ENCODE results near the gene C11orf24. TPM values are rescaled to one million over a fixed set of nuclear protein-coding genes. Genes with fewer than 3 reads are reported as not detected.
A peak's percentile ranks its signal among the peaks of the same experiment; 100 is the strongest.

C11orf24 gene
- total RNA-seq, 1 donor from 2014 or later: 35.3 TPM

GRCh38 chr11:68309621-68310185, 37.9 kb upstream of the C11orf24 start:
- peak overlapping the region; percentile 51 for H3K4me3 Mint-ChIP-seq (ENCODE audit: low read depth)
- H3K4me1 Mint-ChIP-seq (ENCODE audit: low read depth): peaks cover 16% of the 10 kb centered on the region
- no peaks in the 10 kb centered on the region for H3K36me3 Mint-ChIP-seq (ENCODE audit: insufficient read depth)
- H3K27me3 Mint-ChIP-seq: no peaks in the 10 kb centered on the region
- no peak for DNase-seq (ENCODE audit: low spot score, unreplicated experiment)
- H3K27ac Mint-ChIP-seq: no peak overlapping the region
- TF ChIP-seq CTCF (IDR thresholded peaks at IDR 0.05; ENCODE audit: unreplicated experiment): no peak
- no peaks in the 10 kb centered on the region for H3K9me3 Mint-ChIP-seq (ENCODE audit: low read depth)

GRCh38 chr11:68308068-68308467, 36.3 kb upstream of the C11orf24 start:
- Mint-ChIP-seq H3K4me3 (ENCODE audit: low read depth) (no peak overlapping the region), H3K4me1 (ENCODE audit: low read depth) (peaks cover 4% of the 10 kb centered on the region), H3K27me3 (no peaks in the 10 kb centered on the region), H3K36me3 (ENCODE audit: insufficient read depth) (no peaks in the 10 kb centered on the region), H3K9me3 (ENCODE audit: low read depth) (no peaks in the 10 kb centered on the region), H3K27ac (no peak overlapping the region)
- DNase-seq (ENCODE audit: low spot score, unreplicated experiment): no peak
- no peak for TF ChIP-seq CTCF (IDR thresholded peaks at IDR 0.05; ENCODE audit: unreplicated experiment)

- no peaks in the 10 kb centered on the region for H3K36me3 Mint-ChIP-seq (ENCODE audit: insufficient read depth)
- no peak overlapping the region for H3K27ac Mint-ChIP-seq
These were observed 34.9 kb upstream of the C11orf24 start for GRCh38 chr11:68306636-68307035.

GRCh38 chr11:68303982-68304780, 32.4 kb upstream of the C11orf24 start:
- no peak for TF ChIP-seq CTCF (IDR thresholded peaks at IDR 0.05; ENCODE audit: unreplicated experiment)
- Mint-ChIP-seq H3K36me3 (ENCODE audit: insufficient read depth) (no peaks in the 10 kb centered on the region), H3K4me3 (ENCODE audit: low read depth) (no peak overlapping the region)

More at GRCh38 chr11:68306636-68307035, 34.9 kb upstream of the C11orf24 start:
- no peak for TF ChIP-seq CTCF (IDR thresholded peaks at IDR 0.05; ENCODE audit: unreplicated experiment)
- H3K27me3 Mint-ChIP-seq: no peaks in the 10 kb centered on the region
- no peak overlapping the region for H3K4me3 Mint-ChIP-seq (ENCODE audit: low read depth)
- DNase-seq (ENCODE audit: low spot score, unreplicated experiment): no peak
- H3K9me3 Mint-ChIP-seq (ENCODE audit: low read depth): no peaks in the 10 kb centered on the region
- peaks cover 4% of the 10 kb centered on the region for H3K4me1 Mint-ChIP-seq (ENCODE audit: low read depth)

GRCh38 chr11:68303083-68303482, 31.3 kb upstream of the C11orf24 start:
- H3K27ac Mint-ChIP-seq: no peak overlapping the region
- no peaks in the 10 kb centered on the region for H3K36me3 Mint-ChIP-seq (ENCODE audit: insufficient read depth)
- H3K27me3 Mint-ChIP-seq: no peaks in the 10 kb centered on the region
- H3K9me3 Mint-ChIP-seq (ENCODE audit: low read depth): no peaks in the 10 kb centered on the region
- DNase-seq (ENCODE audit: low spot score, unreplicated experiment): no peak
- TF ChIP-seq CTCF (IDR thresholded peaks at IDR 0.05; ENCODE audit: unreplicated experiment): no peak
- H3K4me1 Mint-ChIP-seq (ENCODE audit: low read depth): peaks cover 9% of the 10 kb centered on the region
- no peak overlapping the region for H3K4me3 Mint-ChIP-seq (ENCODE audit: low read depth)

More at GRCh38 chr11:68303982-68304780, 32.4 kb upstream of the C11orf24 start:
- Mint-ChIP-seq H3K4me1 (ENCODE audit: low read depth) (no peaks in the 10 kb centered on the region), H3K27ac (no peak overlapping the region), H3K27me3 (no peaks in the 10 kb centered on the region), H3K9me3 (ENCODE audit: low read depth) (no peaks in the 10 kb centered on the region)
- no peak for DNase-seq (ENCODE audit: low spot score, unreplicated experiment)
